HepG2 (cell line): ENCODE measurements around the gene MEGF10. TPM values are rescaled to one million over a fixed set of nuclear protein-coding genes. Genes with fewer than 3 reads are reported as not detected.

Experiments used
- ATAC-seq: fragments of 200-7000 bp; cut with Tn5 transposase; 3 replicates; pipeline ENCODE4 v1.9.1; 2020; ENCODE audit warnings: mild to moderate bottlenecking, moderate library complexity
- BruUV-seq: library from RNA; stranded (reverse); fragments of 400-500 nt; replicated peaks from 2 replicates; lab custom pipeline; 2021; lab: Mats Ljungman, UMichigan
- CTCF ChIA-PET: fragments of 300-600 bp; formaldehyde crosslinking; extraction: SDS; loops from one replicate; lab custom pipeline; 2021; ENCODE audit warnings: low total read pairs, inconsistent platforms, low intra/inter-chr PET ratio; lab: Yijun Ruan, JAX
- POLR2A ChIA-PET: fragments of 350-600 bp; sonication (Branson Sonifier 250); formaldehyde crosslinking; loops from one replicate; lab custom pipeline; 2020; ENCODE audit warnings: antibody characterized with exemption, inconsistent platforms; lab: Yijun Ruan, JAX
- DNase-seq: peaks from one replicate; pipeline ENCODE4 v3.0.0-alpha.2; 2015; ENCODE audit warnings: low spot score
- FAIRE-seq: peaks from 3 replicates; lab custom pipeline; 2011; peaks lifted over from hg19 to GRCh38; lab: Jason Lieb, UNC
- H2AFZ ChIP-seq: one replicate; pipeline ENCODE4 v1.6.1; 2011; ENCODE audit warnings: low read length, inconsistent platforms
- H3K27ac ChIP-seq: fragments of 300-600 bp; 3 replicates; pipeline ENCODE4 v1.8.0; 2011; ENCODE audit warnings: mixed run types, mild to moderate bottlenecking, mixed read lengths, low read length, inconsistent platforms; ENCODE audit not compliant: insufficient read depth; ENCODE audit errors: extremely low read length
- H3K27me3 ChIP-seq, 2 experiments: fragments of 200-600 bp in 1 of 2; 2 replicates in 1 of 2; 3 replicates in 1 of 2; pipeline versions ENCODE4 v1.6.0 to v1.8.0; 2011; ENCODE audit warnings: low read length in 2 of 2, mild to moderate bottlenecking in 2 of 2, moderate library complexity in 2 of 2, inconsistent platforms in 1 of 2; ENCODE audit not compliant: insufficient read depth in 2 of 2, control insufficient read depth in 1 of 2
- H3K36me3 ChIP-seq, 2 experiments: fragments of 200-600 bp in 1 of 2; replicated peaks in 1 of 2; 2 replicates in 1 of 2; 3 replicates in 1 of 2; pipeline versions ENCODE4 v1.5.1 to v1.8.0; 2011; ENCODE audit warnings: low read length in 2 of 2, inconsistent platforms in 1 of 2; ENCODE audit not compliant: insufficient read depth in 2 of 2, control insufficient read depth in 1 of 2
- H3K4me1 ChIP-seq: 2 replicates; pipeline ENCODE4 v1.5.1; 2012; ENCODE audit warnings: low read length, inconsistent platforms; ENCODE audit not compliant: insufficient read depth
- H3K4me2 ChIP-seq: 2 replicates; pipeline ENCODE4 v1.6.0; 2011; ENCODE audit warnings: low read depth, low read length, inconsistent platforms
- H3K4me3 ChIP-seq, 3 experiments: fragments of 200-600 bp in 1 of 3; sonication (generic), shearing (Covaris generic) in 1 of 3; replicated peaks in 1 of 3; 2 replicates each; pipeline ENCODE4 v1.5.1; 2011 to 2016; ENCODE audit warnings: low read length in 3 of 3, inconsistent platforms in 2 of 3, low read depth in 2 of 3, mild to moderate bottlenecking in 2 of 3, control low read depth in 1 of 3, mixed read lengths in 1 of 3; ENCODE audit not compliant: insufficient read depth in 1 of 3
- H3K79me2 ChIP-seq: one replicate; pipeline ENCODE4 v1.6.1; 2011; ENCODE audit warnings: low read length, inconsistent platforms; ENCODE audit not compliant: insufficient read depth
- H3K9ac ChIP-seq: 2 replicates; pipeline ENCODE4 v1.6.0; 2011; ENCODE audit warnings: mild to moderate bottlenecking, low read depth, low read length, inconsistent platforms; ENCODE audit not compliant: insufficient read depth
- H3K9me3 ChIP-seq: 2 replicates; pipeline ENCODE4 v1.5.1; 2012; ENCODE audit warnings: mild to moderate bottlenecking, low read length
- H4K20me1 ChIP-seq: 2 replicates; pipeline ENCODE4 v1.6.0; 2011; ENCODE audit warnings: inconsistent platforms, mild to moderate bottlenecking, low read length, moderate library complexity; ENCODE audit not compliant: insufficient read depth
- E2F2 ChIP-seq: sonication (generic); formaldehyde crosslinking; IDR thresholded peaks from 2 replicates; pipeline ENCODE4 v1.4.0; 2020; ENCODE audit warnings: missing genetic modification reagents, borderline replicate concordance
- MAFG ChIP-seq: sonication (generic); formaldehyde crosslinking; IDR thresholded peaks from 2 replicates; pipeline ENCODE4 v1.5.1; 2020; ENCODE audit warnings: mild to moderate bottlenecking, missing genetic modification reagents
- NR2F1 ChIP-seq, 2 experiments: fragments of 450-650 bp in 1 of 2; formaldehyde crosslinking in 1 of 2; IDR thresholded peaks; 2 replicates each; pipeline versions ENCODE4 v1.5.0 to v1.6.1; 2016 to 2020; ENCODE audit warnings: mild to moderate bottlenecking in 1 of 2, missing compliant biosample characterization in 1 of 2, missing genetic modification reagents in 1 of 2, moderate library complexity in 1 of 2
- SALL1 ChIP-seq: sonication (generic); formaldehyde crosslinking; IDR thresholded peaks from 2 replicates; pipeline ENCODE4 v1.8.0; 2022; ENCODE audit warnings: mild to moderate bottlenecking, missing genetic modification reagents
- XBP1 ChIP-seq: sonication (generic); formaldehyde crosslinking; IDR thresholded peaks from 2 replicates; pipeline ENCODE4 v1.5.0; 2020; ENCODE audit warnings: missing genetic modification reagents
- ZNF576 ChIP-seq: sonication (generic); formaldehyde crosslinking; IDR thresholded peaks from 2 replicates; pipeline ENCODE4 v1.4.0; 2020; ENCODE audit warnings: mild to moderate bottlenecking, missing genetic modification reagents
- ZNF619 ChIP-seq: sonication (generic); formaldehyde crosslinking; IDR thresholded peaks from 2 replicates; pipeline ENCODE4 v1.4.0; 2020; ENCODE audit warnings: mild to moderate bottlenecking, missing genetic modification reagents
- WGBS: methylation state at CpG from one replicate; pipeline ENCODE4 v1.1.6; 2017; ENCODE audit warnings: low lambda C conversion rate; 5-methylcytosine and 5-hydroxymethylcytosine counted together
- in situ Hi-C: cut with HindIII; loops from 2 replicates; pipeline ENCODE4 v1.10.0; 2017; ENCODE audit warnings: low pct_unique_long_range_greater_than_20kb; ENCODE audit not compliant: extremely low pct_ligation_motif_present
- intact Hi-C: fragments of 100-400 bp; cut with micrococcal nuclease; formaldehyde crosslinking; loops from one replicate; pipeline ENCODE4 v1.10.0; 2022; ENCODE audit not compliant: unreplicated experiment
- polyA plus RNA-seq, 8 experiments: library from polyadenylated mRNA; depleted of rRNA in 3 of 8; stranded (reverse) in 7 of 8; unstranded in 1 of 8; fragments of >200 nt; fragmentation: Illumina TruSeq in 4 of 8; extraction: Trizol in 4 of 8; gene quantifications; 2 replicates each; pipeline versions ENCODE4 v1.2.1 to v1.2.3, GENCODE V29; 2011 to 2016; ENCODE audit warnings: low read depth in 4 of 8, missing spikeins in 1 of 8, mixed read lengths in 1 of 8; ENCODE audit not compliant: insufficient read depth in 1 of 8
- total RNA-seq, 5 experiments: library from RNA; depleted of rRNA; stranded (reverse); fragments of >200 nt; fragmentation: Illumina TruSeq; extraction: Trizol; gene quantifications; 2 replicates each; pipeline ENCODE4 v1.2.3, GENCODE V29; 2016; ENCODE audit warnings: low read depth in 1 of 5
- TF ChIP-seq, protein P1 (sequence below), 2 experiments: sonication (generic) in 1 of 2; formaldehyde crosslinking in 1 of 2; IDR thresholded peaks; 2 replicates each; pipeline versions ENCODE4 v1.5.1 to v1.6.1; 2011 to 2020; ENCODE audit warnings: borderline replicate concordance in 1 of 2, low read depth in 1 of 2, low read length in 1 of 2, mild to moderate bottlenecking in 1 of 2, missing genetic modification reagents in 1 of 2, moderate library complexity in 1 of 2

Gene MEGF10
- total and polyA plus RNA-seq, 2 of the 13 experiments (the other 11 are each of a cell fraction or from before 2014, with no cell fraction given) = not detected

GRCh38 chr5:127338501-127338900 is 47.9 kb downstream of the MEGF10 start (continued):
- TF ChIP-seq E2F2 (CRISPR knock-in tag) (no peak), NR2F1 (CRISPR knock-in tag; IDR thresholded peaks at IDR 0.05) (no peak), ZNF576 (CRISPR knock-in tag) (no peak), SALL1 (CRISPR knock-in tag) (no peak)

DNA sequence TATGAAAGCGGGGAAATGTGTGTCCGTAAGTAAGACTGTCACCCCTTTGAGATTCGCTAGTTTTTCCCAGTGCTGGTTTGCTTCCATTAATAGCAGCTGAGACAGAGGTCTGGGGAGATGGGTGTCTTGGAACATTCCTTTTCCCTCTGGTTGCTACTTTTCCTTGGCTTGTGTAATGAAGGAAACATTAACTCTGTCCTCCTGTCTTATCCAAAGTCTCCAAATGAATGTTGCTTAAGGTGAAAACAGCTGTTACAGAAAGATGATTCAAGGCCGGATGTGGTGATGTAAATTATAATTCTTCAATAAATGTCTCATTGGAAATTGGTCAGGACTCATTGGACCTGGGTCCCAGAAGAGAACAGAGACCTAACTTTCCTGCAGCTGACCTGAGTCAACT is 50.0 kb downstream of the MEGF10 start:
- no peak overlapping the region for H2AFZ ChIP-seq
- H3K9me3 ChIP-seq = no peaks in the 10 kb centered on the region
- CTCF ChIA-PET = no interaction called here
- 49% methylated on average over 4 of the region's 4 CpGs for WGBS
- H3K4me2 ChIP-seq = no peak overlapping the region
- H3K27ac ChIP-seq = no peak overlapping the region
- no peaks in the 10 kb centered on the region for H3K36me3 ChIP-seq
- no TSS peak for BruUV-seq
- POLR2A ChIA-PET = no interaction called here
- ATAC-seq (no peak), DNase-seq (no peak), FAIRE-seq (no peak)
- H3K9ac ChIP-seq = no peak overlapping the region
- no peaks in the 10 kb centered on the region for H3K79me2 ChIP-seq
- in situ Hi-C loops = no loop called here
- intact Hi-C loops = no loop called here
- H3K4me1 ChIP-seq = no peaks in the 10 kb centered on the region
- TF ChIP-seq MAFG (CRISPR knock-in tag) (no peak), ZNF619 (no peak), XBP1 (CRISPR knock-in tag) (no peak)
- TF ChIP-seq, protein P1, sequence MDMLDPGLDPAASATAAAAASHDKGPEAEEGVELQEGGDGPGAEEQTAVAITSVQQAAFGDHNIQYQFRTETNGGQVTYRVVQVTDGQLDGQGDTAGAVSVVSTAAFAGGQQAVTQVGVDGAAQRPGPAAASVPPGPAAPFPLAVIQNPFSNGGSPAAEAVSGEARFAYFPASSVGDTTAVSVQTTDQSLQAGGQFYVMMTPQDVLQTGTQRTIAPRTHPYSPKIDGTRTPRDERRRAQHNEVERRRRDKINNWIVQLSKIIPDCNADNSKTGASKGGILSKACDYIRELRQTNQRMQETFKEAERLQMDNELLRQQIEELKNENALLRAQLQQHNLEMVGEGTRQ (IDR thresholded peaks at IDR 0.05; ENCODE audit: low read depth, low read length) = no peak
- TF ChIP-seq, protein P1 (CRISPR knock-in tag; IDR thresholded peaks at IDR 0.05; ENCODE audit: borderline replicate concordance) = no peak
- H3K4me3 ChIP-seq = no peak overlapping the region
- H4K20me1 ChIP-seq = no peaks in the 10 kb centered on the region
- H3K27me3 ChIP-seq = no peaks in the 10 kb centered on the region; a peak in 1 of 5 replicates
